Stimulated activated CD8-positive, alpha-beta memory T cell treated with anti-CD3 and anti-CD28 coated beads, Interleukin-7, amount 100 ng/mL, for 24 hours (primary cell): ENCODE data around the gene DIAPH2.
"Not testable (repeated sequence)": the region's sequence is repeated elsewhere in the genome, so short reads cannot be mapped to it uniquely, and the experiment has no call there.

ENCODE experiments used
- DNase-seq: peaks from one replicate; pipeline ENCODE4 v3.0.0-alpha.2; 2020; ENCODE audit warnings: low read depth

The DIAPH2 gene

DNA sequence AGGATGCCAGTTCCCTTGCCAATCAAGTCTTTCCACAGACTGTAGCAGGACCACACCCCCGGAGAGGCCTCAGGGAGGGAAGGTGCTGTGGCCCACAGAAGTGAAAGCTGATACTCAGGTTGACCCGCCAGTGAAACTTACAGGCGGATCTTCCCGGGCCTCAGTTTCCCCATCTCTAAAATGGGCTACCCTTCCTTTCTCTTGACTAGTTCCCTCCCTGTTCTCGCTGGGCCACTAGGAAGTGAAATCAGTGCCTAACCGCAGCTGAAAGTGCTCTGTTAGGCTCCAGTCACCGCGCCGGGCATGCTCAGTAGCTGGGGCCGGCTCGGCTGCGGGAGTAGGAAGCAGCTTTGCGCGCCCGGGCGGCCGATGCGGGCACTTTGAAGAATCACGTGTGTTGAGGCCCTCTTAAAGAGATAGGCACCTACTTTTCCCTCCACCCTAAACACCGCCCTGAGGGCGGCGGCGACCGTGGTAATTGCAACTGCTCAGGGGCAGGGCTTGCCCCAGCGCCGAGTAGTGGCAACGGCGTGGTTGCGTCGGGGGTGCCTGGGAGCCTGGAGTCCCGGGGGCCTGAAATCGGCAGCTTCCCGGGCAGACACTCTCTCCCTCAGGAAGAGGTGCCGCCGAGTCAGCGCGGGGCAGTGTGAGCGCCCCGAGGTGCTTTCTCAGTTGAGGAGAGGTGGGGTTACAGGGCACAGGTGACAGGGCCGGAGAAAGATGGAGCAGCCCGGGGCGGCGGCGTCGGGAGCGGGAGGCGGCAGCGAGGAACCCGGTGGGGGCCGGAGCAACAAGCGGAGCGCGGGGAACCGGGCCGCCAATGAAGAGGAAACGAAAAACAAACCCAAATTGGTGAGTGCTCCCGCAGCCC lies at the start of gene DIAPH2:
DIAPH2 (plus strand) TSS at position 504 of the 871 bp plus-strand sequence.
- DNase-seq: peak; percentile 37

DNA sequence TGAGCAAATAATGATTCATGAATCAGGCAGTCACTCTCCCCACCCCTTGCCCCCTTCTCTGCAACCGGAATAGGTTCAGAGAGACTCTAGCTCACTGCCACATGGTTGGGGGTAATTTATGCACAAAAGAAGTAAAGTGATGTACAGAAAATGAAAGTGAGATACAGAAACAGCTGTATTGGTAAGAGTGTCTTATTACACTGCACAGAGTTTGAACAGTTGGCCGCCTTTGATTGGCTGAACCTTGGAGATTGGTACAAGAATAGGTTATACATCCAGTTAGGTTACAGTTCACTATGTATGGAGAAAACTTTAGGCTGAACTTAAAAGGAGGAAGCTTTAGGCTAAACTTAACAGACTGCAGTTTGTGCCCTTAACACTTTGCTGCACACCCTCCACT lies 34.6 kb upstream of the DIAPH2 start:
- DNase-seq: no peak

DNA sequence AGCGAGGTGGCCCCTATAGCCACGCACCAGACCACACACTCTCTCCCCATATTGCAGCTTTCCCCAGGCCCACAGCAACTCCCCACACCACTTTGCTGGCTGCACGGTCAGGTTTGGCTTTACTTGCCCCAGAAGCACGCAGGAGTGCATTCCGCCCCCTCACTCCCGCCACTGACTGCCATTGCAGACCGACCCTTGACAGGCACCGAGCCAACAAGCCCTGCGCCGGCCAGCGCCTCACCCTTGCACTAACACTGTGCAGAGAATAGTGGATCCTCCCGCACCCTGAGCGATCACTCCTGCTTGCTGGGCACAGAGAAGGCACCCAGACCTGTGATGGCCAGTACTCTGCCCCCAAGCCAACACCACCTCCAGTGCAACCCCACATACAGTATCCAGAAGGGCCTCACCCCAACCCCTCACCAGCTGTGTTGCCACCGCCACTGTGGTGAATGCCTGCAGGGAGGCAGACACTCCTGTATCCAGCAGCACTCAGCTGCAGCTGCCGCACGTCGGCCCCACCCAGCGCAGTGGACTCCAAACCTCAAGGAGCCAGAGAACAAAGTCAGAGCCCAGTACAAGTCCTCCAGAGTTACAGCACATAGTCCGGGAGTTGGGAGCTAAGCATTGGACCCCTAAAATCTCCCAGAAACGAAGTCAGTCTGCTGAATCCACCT lies 28.6 kb upstream of the DIAPH2 start:
- no peak for DNase-seq

DNA sequence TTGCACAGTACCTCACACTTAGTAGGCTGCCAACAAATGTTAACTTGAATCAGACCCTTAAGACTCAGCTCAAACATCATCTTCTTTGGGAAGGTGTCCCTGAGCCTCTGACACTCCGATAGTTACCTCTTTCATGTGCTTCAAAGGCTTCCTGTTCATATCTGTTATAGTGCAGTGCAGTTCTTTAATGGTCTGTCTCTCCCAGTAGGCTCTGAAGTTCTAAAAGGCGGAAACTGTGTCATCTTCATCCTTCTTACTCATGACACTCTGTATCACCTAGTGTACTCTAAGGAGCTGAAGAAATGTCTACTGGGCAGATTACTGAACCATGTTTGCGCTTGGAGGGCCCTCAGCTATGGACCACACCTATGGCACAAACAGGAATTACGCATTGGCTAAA lies 2.1 kb upstream of the DIAPH2 start:
- DNase-seq: no peak

DNA sequence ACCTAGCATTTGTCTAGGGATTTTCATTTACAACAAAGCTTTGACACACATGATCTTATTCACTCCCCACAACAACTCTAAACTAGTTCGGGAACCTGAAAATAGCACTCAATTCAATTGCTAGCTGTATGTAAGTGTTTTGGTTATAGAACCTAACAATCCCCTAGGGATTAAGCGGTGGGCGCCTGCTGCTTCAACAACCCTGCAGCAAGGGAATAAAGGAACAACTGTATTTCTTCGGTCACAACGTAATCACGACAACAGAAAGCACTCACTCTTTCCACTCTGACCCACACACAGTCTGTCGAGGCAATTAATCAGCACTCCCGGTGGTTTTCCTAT lies 674 bp upstream of the DIAPH2 start:
- no peak for DNase-seq

DNA sequence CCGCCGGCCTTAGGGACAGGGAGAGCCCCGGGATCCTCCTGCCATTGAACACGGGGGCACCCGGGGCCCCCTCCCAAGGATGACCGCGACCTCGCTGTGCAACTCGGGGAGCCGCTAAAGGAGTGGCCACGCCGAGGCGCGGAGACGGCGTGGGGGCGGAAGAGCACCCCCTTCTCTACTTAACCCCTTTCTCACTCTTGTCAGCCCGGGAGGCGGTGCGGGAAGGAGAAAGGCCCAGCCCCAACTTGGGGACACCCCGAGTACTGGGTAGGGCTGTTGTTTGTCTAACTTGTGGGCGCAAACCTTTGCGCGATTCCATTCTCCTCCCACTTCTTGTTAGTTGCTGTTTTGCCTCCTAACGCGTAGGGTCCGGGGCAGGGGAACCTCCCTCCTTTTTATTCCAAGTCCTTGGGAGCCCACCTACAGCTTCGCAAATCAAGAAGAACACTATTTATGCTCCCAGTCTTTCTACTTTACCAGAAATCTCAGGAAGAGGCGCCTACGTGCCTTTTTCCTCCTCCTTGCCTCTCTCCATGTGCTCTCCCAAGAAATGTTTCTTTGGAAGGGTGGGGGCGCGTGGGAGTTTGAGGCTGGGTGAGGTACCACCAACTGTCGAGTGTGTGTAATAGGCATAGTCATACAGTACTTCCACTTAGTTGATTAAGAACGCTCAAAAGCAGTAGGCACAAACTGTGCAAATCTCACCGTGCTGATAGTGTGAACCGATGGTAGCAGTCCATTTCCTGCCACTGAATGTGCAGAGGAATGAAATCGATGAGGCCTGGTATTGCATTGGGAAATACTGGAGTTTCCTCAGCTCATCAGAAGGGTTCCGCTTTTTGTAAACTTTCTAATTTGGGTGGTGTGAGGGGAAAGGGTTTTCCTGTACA lies 813 bp downstream of the DIAPH2 start:
- DNase-seq: peak; percentile 9

DNA sequence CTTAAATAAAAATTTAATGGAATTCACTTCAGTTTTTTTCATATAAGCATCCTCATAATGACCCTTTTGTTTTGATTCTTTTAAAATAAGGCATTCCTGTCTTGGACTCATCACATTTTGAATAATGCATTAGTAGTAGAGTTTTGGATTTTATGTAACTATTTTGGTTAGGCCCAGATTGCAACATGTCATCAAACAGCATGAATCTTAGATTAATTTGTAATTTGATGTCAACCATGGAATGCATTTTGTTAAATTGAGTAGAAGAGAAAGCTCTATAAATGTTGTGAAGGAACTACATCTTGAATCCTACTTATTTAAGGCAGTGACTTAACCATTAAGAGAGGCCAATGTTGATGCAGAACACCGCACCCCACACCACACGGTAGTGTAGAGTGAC lies 3.1 kb downstream of the DIAPH2 start:
- DNase-seq: no peak

DNA sequence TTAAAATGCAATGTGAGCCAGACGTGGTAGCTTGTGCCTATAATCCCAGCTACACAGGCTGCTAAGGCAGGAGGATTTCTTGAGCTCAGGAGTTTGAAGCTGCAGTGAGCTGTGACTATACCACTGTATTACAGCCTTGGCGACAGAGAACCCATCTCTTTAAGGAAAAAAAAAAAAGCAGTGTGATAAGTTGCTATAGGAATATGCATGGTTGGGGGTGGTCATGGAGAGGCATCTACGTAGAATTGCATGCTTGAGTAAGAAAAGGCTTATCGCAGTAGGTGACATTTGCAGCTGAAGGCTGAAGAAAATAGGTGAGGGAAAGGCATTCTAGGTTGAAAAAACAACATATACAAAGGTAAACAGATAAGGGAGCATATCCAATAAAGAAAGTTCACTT lies 4.1 kb downstream of the DIAPH2 start:
- no peak for DNase-seq

DNA sequence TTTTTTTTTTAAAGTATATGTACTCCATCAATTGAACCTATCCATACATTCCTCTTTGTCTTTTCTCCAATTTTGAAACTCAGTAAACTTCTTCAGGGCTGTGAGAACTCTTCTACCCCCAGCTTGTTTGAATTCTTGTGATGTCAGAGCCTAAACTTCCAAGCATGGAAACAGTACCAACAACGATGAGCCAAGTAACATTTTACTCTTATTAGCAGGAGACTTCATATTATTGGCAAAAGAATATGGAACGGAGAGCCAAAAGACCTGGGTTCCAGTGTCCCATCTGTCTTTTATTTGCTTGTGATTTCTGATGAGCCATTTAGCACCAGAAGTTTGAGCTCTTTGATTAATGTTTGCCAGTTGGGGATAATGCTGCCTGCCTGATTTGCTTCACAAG lies 5.3 kb downstream of the DIAPH2 start:
- no peak for DNase-seq

DNA sequence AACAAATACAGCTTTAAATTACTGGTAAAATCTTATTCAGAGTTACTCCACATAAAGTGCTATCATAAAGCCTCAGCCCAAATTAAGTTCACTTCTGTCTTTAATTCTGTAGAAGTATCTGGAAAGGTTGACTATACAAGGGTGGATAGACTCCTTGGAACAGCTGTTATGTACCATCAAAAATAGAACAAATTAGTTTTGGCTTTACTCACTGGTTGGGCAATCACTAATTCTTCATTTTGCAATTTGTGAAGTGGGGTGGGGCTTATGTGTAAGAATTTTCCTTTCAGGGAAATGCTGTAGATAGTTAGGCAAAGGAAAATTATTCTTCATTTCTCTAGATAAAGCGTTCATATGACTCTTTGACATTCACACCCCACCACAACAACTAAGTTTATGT lies 7.8 kb downstream of the DIAPH2 start:
- DNase-seq: no peak

DNA sequence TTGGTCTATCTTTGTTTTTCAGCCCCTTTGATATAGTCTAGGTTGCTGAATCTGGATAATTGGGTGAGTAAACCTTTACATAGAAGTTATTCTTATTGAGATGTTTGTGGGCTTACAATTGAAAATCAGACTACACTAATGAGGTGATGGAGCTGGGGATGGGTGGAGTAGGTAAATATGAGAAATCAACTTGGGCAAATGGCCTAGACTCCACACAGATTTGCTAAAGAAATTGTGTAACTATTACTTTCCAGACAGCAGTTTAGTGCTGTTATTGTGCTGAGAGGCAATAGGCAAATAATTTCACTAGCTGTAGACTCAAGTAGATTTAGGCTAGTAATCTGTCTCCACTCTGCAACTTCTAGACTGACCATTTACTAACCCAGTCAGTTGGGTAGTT lies 8.2 kb downstream of the DIAPH2 start:
- DNase-seq: no peak

DNA sequence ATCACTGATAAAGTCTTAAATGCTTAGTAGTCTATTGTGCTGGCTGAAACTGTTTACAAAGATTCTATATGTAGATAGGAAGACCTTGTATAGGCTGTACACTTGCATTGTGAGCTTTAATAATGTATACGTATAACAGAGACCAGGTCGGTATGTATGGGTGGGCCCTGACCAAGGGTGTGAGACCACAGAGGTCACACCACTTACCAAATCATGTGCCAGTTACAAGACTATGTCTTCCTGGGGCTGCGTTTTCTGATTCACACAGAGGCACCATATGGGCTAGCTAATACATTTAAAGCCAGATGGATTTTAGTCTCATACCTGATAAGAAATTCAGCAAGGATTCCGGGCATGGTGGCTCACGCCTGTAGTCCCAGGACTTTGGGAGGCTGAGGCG lies 8.8 kb downstream of the DIAPH2 start:
- DNase-seq: no peak

DNA sequence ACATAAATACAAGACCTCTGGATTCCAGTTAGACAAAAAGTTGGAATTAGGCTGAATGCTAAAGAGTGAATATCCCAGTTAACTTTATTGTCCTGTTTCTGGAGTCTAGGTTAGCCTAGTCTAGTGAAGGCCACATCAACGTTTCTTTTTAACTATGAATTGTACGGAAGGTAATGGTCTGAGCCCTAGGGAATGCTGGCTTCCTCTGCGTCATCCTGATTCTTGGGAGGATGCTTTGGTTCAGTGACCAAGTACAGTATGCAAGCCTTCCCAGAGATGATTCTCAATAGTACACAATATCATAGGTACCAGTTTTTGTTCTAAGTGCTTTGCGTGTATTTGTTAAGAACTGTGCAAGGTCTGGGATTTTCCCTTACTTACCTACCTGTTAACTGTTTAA lies 11.8 kb downstream of the DIAPH2 start:
- DNase-seq: no peak

DNA sequence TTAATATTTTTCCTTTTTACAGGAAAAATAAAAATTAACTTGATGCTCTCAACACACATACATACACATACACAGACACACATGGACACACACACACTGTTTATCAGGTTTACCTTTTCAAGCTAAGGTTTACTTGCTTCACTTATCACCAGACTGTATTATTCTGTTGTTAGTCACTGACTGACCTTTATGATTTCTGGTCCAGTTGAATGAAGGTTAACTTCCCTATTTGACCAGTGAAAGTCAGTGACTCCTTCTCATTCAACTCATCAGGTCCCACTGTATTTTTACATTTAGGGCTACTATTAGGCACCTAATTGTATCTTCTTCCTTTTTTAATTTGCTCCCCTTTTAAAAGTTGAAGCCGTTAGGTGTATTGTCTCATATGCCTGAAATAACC lies 16.0 kb downstream of the DIAPH2 start:
- no peak for DNase-seq

DNA sequence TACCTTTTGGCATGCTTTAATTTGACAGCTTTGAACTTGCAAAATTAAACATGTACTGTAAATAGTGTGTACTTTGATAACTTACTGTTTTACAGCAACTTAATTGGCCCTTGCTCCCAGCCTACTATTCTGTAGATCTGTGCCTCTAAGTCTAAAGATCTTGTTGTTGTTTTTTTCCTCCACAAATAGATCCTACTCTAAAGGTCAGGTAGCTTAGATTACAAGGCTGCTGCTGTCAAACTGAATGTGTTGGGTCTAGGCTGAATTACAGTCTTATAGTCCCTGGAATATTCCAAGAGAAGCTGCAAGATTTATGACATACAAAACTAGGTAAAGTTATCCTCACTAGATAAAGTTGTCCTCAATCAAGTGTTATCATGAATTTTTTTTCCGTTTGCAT lies 18.7 kb downstream of the DIAPH2 start:
- no peak for DNase-seq

DNA sequence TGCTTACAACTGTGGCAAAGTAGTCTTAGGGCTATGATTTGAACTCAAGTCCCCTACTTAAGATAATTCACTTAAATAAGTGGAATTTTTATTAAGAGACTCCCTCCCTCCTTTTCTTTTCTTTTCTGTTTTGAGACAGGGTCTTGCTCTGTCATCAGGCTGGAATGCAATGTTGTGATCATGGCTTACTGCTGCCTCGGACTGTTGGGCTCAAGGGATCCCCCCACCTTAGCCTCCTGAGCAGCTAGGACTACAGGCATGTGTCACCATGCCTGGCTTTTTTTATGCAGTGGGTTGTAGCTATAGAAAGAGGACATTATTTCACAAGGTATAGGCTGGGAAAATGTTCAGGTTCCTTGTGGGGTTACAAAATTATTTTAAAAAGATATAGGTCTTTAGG lies 19.2 kb downstream of the DIAPH2 start:
- no peak for DNase-seq

DNA sequence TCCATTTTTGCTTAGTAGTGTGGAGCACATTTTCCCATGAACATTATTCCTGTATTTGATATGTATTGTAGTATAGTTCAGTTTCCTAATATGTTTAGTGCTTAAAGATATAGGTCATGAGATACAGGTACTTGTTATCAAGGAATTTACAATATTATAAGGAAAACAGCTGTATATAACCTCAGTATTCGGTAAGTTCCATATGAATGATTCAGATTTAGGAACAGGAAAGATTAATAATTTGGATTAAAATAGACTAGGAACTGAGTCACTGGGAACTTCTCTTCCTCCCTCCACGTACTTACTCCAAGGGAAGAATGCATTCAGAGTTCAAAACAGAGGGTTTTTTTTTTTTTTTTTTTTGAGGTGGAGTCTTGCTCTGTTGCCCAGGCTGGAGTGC lies 20.0 kb downstream of the DIAPH2 start:
- no peak for DNase-seq

DNA sequence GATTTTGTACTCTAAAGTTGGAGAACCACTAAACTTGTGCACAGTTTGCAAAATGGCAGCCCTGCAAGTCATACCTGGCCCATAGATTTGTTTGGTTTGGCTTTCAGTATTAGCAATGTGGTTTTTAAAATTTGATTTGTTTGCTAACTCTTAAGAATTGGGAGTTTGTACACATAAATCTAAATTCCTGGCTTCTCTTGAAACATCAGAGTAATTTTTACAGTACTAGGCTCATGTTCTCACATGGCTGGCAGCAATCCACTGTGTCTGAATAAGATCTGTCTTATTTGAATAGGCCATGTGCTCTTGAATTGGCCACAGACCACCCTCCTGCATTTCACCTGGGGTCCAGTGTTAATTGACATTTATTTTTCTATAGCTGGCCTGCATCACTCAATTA lies 21.3 kb downstream of the DIAPH2 start:
- no peak for DNase-seq

DNA sequence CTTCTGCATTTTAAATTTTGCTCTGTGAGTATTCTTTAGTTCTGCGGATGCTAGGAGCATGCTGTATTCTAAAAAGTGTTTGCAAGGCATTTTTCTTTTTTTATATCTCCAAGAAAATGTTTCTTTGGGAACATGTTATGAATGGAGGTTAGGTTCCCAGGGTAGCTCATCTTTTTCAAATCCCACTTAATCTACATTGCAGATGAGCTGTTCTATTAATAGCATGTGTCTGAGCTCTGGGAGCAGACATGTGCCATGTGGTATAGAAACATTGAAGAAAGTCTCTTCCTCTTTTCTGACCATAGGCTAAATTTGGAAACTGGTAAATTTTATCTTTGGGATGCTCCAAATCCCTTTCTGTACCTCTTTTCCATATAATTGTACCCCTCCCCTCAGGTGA lies 23.2 kb downstream of the DIAPH2 start:
- no peak for DNase-seq

DNA sequence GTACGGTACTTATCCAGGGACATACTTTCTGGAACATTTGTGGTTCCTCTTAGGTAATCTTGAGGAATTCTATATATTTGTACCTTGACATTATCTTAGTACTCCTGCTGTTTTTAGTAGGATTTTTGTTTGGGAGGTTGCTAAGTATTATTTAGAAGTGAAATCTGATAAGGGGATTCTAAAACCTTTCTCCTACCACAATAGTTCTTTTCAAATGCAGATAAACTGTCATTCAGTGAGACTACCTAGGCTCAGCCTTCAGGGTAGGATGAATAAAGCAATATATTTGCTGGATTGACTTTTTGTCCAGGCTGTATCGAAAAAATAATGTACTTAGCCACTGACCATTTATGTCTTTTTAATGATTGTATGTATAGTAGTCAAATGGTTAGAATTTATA lies 25.4 kb downstream of the DIAPH2 start:
- no peak for DNase-seq

DNA sequence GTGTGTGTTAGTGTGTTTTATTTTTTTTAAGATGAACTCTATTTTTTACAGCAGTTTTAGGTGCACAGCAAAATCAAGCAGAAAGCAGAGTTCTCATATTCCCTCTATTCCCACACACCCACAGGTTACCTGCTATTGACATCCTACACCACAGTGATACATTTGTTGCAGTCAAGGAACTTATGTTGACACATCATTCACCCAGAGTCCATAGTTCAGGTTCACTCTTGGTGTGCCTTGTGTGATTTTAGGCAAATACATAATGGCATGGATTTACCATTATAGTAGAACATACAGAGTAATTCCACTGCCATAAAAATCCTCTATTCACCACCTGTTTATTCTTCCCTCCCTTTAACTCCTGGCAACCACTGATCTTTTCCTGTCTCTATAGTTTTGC lies 28.7 kb downstream of the DIAPH2 start:
- no peak for DNase-seq

DNA sequence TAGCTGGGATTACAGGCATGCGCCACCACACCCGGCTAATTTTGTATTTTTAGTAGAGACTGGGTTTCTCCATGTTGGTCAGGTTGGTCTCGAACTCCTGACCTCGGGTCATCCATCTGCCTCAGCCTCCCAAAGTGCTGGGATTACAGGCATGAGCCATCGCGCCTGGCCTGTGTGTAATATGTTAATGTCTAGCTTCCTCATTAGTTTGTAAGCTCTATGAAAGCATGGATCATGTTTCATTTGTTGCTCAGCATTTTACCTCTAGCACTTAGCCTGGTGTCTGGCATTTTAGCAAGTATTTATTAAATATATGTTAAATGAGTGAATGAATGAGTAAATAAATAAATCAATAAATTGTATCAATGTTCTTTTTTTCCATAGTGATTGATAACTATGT lies 29.8 kb downstream of the DIAPH2 start:
- DNase-seq: not testable (repeated sequence)

DNA sequence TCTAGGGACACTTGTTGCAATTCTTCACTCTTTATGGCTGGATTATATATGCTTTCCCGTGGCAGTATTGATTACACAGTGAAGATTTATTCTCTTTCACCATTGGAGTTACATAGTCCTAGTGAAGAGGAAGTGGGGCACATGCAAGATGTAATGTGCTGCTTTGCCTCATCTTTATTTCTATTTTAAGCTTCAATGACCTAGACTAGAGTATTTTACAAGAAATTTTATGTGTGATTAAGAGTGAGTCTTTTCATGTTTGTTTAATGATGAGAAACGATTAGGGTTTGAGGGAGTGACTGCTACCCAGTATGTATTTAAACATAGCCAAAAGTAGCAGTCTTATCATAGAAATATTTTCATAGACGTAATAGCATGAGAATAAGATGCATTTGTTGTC lies 30.8 kb downstream of the DIAPH2 start:
- DNase-seq: no peak
